ENCODE measurements around the gene DCLRE1B.

GRCh38 chr1:113895961-113896360 lies 9.2 kb upstream of the DCLRE1B start:
- TF ChIP-seq CTCF (IDR thresholded peaks at IDR 0.05; ENCODE audit: low read depth, low read length), result no peak
- no peak for TF ChIP-seq EZH2phosphoT487 (IDR thresholded peaks at IDR 0.05; ENCODE audit: low read depth)
